Stimulated activated CD8-positive, alpha-beta memory T cell treated with anti-CD3 and anti-CD28 coated beads, Interleukin-4, amount 100 ng/mL, for 1 hour (primary cell): ENCODE data around the gene FGD6.
"Not testable (repeated sequence)": the region's sequence is repeated elsewhere in the genome, so short reads cannot be mapped to it uniquely, and the experiment has no call there.

Experiments
- DNase-seq, 2 donors: peaks; one replicate each; pipeline ENCODE4 v3.0.0-alpha.2; 2020; ENCODE audit warnings: low read depth in 2 of 2, low spot score in 1 of 2

The FGD6 gene

GRCh38 chr12:95130096-95130495 is 87.2 kb downstream of the FGD6 start:
- DNase-seq: no peak

- no peak for DNase-seq
Measured at GRCh38 chr12:95129115-95129514, 88.2 kb downstream of the FGD6 start.

DNA sequence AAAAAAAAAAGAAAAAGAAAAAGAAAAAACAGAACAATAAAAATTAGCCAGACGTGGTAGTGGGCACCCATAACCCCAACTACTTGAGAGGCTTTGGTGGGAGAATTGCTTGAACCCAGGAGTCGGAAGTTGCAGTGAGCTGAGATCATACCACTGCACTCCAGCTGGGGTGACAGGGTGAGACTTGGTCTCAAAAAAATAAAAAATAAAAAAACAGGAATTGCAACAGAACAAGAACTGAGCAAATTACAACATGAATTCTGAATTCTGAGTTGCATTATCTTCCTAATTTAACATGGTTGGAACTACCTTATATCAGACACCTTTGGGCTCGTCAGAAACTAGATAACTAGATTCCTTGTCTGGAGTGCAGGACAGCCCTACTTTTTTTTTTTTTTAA is 90.5 kb downstream of the FGD6 start:
- DNase-seq: no peak

GRCh38 chr12:95126076-95126475 is 91.2 kb downstream of the FGD6 start:
- DNase-seq: no peak

DNA sequence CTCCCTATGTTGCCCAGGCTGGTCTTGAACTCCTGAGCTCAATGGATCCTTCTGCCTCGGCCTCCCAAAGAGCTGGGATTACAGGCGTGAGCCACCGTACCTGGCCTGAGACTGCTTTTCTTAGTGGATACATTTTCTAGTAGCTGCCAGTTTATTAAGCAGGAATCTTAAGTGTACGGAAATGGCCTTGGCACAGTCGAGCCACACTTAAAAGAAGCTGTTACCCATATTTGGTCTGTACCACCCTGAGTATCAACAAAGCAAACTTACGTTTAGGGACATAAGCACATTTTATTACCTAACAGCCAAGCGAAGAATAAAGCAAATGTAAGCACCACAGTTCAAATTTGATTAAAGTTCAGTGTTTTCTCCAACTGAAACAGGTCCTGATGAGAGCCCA is 93.2 kb downstream of the FGD6 start:
- DNase-seq: no peak

GRCh38 chr12:95118788-95119179 is 98.5 kb downstream of the FGD6 start:
- no peak for DNase-seq

DNA sequence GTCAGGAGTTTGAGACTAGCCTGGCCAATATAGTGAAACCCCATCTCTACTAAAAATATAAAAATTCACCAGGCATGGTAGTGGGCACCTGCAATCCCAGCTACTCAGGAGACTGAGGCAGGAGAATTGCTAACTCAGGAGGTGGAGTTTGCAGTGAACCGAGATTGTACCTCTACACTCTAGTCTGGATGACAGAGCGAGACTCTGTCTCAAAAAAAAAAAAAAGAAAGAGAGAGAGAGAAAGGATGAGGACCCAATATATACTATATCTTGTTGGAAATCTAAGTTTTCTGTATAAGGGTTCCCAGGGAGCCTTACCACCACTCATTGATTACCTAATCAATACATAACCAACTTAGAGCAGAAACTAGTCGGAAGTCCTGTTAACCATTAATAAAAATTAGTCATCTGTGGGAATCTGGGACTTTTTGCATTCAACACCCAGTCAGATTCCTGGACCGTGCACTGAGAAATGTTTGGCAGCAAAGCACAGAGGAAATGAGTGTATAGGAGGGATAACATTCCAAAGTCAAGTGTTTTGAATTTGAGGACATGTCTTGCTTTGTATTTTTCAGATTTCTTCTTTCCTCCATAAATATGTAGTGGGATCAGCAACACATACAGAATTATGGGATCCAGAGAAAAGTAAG is 99.0 kb downstream of the FGD6 start:
- no peak for DNase-seq

GRCh38 chr12:95117178-95117599 is 100.1 kb downstream of the FGD6 start:
- peak; percentile 34 to 38 for DNase-seq

- no peak for DNase-seq
Measured at GRCh38 chr12:95116773-95117172, 100.5 kb downstream of the FGD6 start.

DNA sequence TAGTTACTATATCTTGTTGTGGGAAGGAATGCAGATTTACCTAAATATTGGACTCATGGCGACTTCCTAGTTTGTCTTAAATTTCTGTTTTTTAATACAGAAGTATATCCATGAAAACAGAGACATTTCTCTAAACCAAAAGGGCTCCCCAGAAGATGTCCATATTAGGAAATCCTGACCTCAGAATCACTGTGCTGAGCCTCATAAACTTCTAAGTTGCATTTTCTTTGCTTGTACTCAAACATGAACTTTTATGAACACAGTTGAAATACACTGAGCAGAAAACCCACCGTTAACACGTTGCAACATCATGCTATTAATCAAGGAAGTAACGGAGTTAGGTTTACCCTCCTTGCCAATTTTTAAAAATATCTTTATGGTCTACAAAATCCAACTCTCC is 100.9 kb downstream of the FGD6 start:
- no peak for DNase-seq

DNA sequence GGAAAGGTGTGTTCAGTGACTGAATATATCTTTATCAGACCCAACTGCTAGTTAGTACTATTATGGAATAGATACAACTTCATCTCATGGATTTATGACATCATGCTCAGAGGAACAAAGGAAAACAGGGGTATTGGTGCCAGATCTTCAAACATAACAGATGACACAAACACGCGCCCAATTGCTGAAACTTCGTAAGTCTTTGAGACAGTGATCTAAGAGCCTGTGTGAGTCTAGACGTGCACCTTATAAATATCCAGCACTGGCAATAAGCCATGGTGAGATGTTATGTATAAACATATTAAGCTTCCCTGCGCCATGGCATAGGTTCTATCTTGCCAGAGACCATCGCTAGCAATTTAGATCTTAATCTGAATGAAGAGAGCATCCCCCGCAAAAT is 101.6 kb downstream of the FGD6 start:
- no peak for DNase-seq

DNA sequence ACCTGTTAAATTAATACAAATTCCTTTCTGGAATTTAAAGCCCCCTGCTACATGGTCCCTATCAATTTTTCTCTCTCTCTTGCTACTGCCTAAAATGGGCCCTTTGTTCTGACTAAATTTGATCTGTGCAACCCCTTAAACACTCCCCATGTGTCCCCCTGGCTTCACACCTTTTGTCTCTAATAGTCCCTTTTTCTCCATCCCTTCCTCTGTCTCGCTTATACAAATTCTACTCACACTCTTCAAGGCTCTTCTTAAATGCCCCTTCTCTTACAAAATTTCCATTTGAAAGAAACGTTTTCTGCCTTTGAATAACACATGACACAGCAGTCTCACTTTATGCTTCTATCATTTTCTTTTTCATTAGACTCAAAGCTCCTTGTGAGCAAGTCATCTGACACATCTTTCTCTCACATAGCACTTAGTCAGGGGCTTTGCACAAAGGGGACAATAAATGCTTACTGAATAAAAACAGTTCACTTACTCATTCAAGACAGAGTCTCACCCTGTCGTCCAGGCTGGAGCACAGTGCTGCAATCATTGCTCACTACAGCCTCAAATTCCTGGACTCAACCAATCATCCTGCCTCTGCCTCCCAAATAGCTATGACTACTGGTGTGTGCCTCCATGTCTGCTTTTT is 102.4 kb downstream of the FGD6 start:
- DNase-seq: no peak

GRCh38 chr12:95107362-95107761 is 109.9 kb downstream of the FGD6 start:
- no peak for DNase-seq

- no peak for DNase-seq
Measured at GRCh38 chr12:95105540-95105939, 111.7 kb downstream of the FGD6 start.

GRCh38 chr12:95104919-95105452 is 112.3 kb downstream of the FGD6 start:
- no peak for DNase-seq

- no peak for DNase-seq
Measured at GRCh38 chr12:95102916-95103671, 114.2 kb downstream of the FGD6 start.

DNA sequence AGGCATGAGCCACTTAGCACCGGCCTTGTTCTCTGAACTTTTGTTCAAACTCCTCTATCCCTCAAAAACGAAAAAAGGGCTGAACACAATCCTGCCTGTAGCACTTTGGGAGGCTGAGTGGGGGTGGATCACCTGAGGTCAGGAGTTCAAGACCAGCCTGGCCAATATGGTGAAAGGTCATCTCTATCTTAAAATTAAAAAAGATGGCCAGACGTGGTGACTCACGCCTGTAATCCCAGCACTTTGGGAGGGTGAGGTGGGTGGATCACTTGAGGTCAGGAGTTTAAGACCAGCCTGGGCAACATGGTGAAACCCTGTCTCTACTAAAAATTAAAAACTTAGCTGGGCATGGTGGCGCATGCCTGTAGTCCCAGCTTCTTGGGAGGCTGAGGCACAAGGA is 115.3 kb downstream of the FGD6 start:
- not testable (repeated sequence) for DNase-seq

DNA sequence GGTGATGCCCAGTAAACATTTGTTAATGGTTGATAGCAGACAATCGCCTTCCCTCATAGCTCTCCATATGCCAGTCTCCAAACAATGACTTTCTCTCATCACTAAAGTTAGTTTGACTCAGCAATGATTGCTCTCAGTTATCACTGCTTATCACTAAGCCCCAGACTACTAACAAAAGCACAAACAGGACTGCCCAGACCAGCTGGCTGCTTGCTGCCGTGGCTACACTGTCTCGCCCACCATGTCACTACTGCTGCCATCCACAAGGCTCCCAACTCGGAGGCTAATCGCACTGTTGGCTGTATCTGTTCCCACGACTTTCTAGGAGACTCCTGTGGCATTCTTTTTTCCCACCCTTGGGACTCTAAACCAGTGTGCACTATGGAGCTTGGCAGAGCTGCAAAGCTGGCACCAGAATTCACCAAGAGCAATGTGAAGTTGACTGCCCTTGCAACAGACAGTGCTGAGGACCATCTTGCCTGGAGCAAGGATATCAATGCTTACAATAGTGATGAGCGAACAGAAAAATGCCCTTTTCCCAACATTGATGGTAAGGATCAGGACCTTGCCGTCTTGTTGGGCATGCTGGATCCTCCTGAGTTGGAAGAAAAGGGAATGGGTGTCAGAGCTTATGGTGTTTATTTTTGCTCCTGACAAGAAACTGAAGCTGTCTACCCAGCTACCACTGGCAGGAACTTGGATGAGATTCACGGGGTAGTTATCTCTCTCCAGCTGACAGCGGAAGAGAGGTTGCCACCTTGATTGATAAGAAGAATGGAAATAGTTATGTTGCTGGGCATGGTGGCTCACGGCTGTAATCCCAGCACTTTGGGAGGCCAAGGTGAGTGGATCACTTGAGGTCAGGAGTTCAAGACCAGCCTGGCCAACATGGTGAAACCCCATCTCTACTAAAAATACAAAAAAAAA is 116.7 kb downstream of the FGD6 start:
- DNase-seq: no peak

DNA sequence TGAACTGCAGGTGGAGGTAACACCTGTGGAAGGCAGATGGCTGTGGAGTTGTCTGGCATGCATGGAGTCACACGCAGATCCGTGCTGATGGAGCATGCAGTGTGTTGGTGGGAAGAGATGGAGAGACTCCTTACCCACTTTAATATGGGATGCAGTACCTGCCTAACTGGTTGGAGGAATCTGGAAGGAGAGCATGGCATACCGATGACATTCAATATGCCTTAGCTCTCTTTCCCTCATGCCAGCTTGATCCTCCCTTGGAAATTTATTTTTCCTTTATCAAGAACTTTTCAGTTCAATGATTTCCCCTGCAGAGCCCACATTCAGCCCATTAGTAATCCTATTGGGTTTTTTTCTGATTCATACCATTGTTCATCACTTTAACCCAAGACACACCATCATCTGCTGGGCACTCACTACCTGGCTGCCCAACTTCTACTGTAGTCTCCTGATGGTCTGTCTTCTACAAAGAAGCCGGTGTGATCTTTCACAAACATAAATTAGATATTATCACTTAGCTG is 117.9 kb downstream of the FGD6 start:
- no peak for DNase-seq

DNA sequence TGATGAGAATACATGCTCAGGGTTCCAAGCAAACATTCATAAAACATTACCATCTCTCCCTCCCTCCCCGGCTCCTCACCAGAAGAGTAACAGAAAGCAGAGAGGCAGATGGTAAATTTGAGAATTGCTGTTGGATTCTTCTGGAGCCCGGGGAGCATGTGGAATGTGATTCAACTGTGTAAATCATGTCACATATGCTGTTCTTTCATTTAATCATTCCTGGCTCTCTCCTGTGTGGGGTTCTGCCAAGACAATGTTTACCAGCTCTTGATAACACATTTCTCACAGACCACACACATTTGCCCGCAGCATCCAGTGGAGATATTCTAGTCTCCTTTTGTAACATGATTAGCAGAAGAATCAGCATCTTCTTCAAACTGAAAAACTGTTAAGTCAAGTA is 120.4 kb downstream of the FGD6 start:
- no peak for DNase-seq

GRCh38 chr12:95096378-95096777 is 120.9 kb downstream of the FGD6 start:
- no peak for DNase-seq
